Stomach (tissue), 4 donors: ENCODE results near the gene UBAC1.

Experiments used
- EP300 ChIP-seq: sonication (generic); formaldehyde crosslinking; IDR thresholded peaks from one replicate; pipeline ENCODE4 v1.6.1; 2017; ENCODE audit warnings: antibody characterized with exemption
- POLR2AphosphoS5 ChIP-seq, 3 donors: sonication (generic); formaldehyde crosslinking; IDR thresholded peaks; one replicate each; pipeline ENCODE4 v1.6.1; 2016; ENCODE audit warnings: antibody characterized with exemption in 3 of 3
- TF ChIP-seq, protein P1 (sequence below), 7 experiments: fragments of 450-650 bp in 4 of 7; fragments of 200-600 bp in 3 of 7; sonication (generic) in 3 of 7; IDR thresholded peaks; one replicate each; pipeline ENCODE4 v1.5.1; 2016 to 2019; ENCODE audit warnings: antibody characterized with exemption in 7 of 7, control low read depth in 2 of 7, mild to moderate bottlenecking in 1 of 7

DNA sequence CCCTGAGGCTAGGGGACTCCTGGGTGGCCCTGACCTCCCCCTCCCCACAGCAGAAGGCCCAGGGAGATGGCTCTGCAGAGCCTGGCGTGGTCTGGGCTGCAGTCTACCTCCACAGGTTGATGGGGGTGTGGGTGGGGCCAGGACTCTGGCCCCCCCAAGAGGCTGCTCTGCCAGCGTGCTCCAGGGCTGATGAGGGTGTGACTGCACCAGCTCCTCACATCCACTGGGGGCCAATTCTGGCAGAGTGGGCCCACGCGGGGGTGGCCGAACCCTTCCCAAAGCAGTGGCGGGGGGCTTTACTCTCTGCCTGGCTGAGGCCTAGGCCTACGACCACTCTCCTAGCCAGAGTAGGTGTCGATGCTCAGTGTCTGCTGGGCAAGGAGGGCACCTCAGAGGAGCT is 28.0 kb upstream of the UBAC1 start:
- TF ChIP-seq, protein P1, sequence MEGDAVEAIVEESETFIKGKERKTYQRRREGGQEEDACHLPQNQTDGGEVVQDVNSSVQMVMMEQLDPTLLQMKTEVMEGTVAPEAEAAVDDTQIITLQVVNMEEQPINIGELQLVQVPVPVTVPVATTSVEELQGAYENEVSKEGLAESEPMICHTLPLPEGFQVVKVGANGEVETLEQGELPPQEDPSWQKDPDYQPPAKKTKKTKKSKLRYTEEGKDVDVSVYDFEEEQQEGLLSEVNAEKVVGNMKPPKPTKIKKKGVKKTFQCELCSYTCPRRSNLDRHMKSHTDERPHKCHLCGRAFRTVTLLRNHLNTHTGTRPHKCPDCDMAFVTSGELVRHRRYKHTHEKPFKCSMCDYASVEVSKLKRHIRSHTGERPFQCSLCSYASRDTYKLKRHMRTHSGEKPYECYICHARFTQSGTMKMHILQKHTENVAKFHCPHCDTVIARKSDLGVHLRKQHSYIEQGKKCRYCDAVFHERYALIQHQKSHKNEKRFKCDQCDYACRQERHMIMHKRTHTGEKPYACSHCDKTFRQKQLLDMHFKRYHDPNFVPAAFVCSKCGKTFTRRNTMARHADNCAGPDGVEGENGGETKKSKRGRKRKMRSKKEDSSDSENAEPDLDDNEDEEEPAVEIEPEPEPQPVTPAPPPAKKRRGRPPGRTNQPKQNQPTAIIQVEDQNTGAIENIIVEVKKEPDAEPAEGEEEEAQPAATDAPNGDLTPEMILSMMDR (IDR thresholded peaks at IDR 0.05): no peak
- TF ChIP-seq EP300 (no peak), POLR2AphosphoS5 (IDR thresholded peaks at IDR 0.05) (no peak)
